ENCODE results near the gene VTCN1. TPM values are rescaled to one million over a fixed set of nuclear protein-coding genes. Genes with fewer than 3 reads are reported as not detected.

VTCN1 gene
- polyA plus RNA-seq, 3 donors, result not detected

GRCh38 chr1:117188170-117188815 lies 22.4 kb downstream of the VTCN1 start:
- 90% methylated on average over 3 of the region's 5 CpGs for WGBS (ENCODE audit: insufficient coverage)
- Mint-ChIP-seq H3K27ac (no peak overlapping the region), H3K4me1 (no peaks in the 10 kb centered on the region)

GRCh38 chr1:117183112-117183511 lies 27.6 kb downstream of the VTCN1 start:
- H3K9me3 Mint-ChIP-seq, result peaks cover 0 to 1% (median 0%) of the 10 kb centered on the region in 7 donors
- H3K27ac ChIP-seq (ENCODE audit: low read depth in 1 of 2, low read length in 2 of 2), result no peak overlapping the region
- H3K4me1 Mint-ChIP-seq, result no peaks in the 10 kb centered on the region

More at GRCh38 chr1:117188170-117188815, 22.4 kb downstream of the VTCN1 start:
- H2AFZ ChIP-seq (ENCODE audit: insufficient read depth, low read depth, low read length, poor library complexity, severe bottlenecking), result no peak overlapping the region
- intact Hi-C loops (cut with micrococcal nuclease), result no loop called here
- H3K9ac ChIP-seq (ENCODE audit: insufficient read depth, low read length, poor library complexity, severe bottlenecking), result no peak overlapping the region
- H3K9me3 ChIP-seq (replicated peaks in 1 of 2; ENCODE audit: control insufficient read depth in 1 of 2, insufficient read depth in 1 of 2, low read length in 2 of 2), result peaks cover 0 to 4% of the 10 kb centered on the region in 2 donors
- no peak overlapping the region for H3K4me2 ChIP-seq (replicated peaks; ENCODE audit: extremely low read depth, low read length, poor library complexity, severe bottlenecking)
- H3K27me3 Mint-ChIP-seq (ENCODE audit: low read depth in 3 of 3), result peaks cover 2 to 4% (median 2%) of the 10 kb centered on the region in 3 donors
- H3K27ac ChIP-seq (ENCODE audit: low read depth in 1 of 2, low read length in 2 of 2), result no peak overlapping the region
- no peaks in the 10 kb centered on the region for H3K27me3 ChIP-seq (ENCODE audit: control insufficient read depth in 2 of 2, insufficient read depth in 2 of 2, low read length in 2 of 2)
- no peaks in the 10 kb centered on the region for H3K36me3 ChIP-seq (replicated peaks in 1 of 2; ENCODE audit: control insufficient read depth in 1 of 2, insufficient read depth in 2 of 2, low read length in 2 of 2)
- no peaks in the 10 kb centered on the region for H4K20me1 ChIP-seq (ENCODE audit: insufficient read depth, low read length)
- no peak overlapping the region for H3K4me3 ChIP-seq (replicated peaks in 1 of 3; ENCODE audit: low read depth in 2 of 3, low read length in 3 of 3)
- no peaks in the 10 kb centered on the region for H3K36me3 Mint-ChIP-seq
- no peak for TF ChIP-seq CTCF (IDR thresholded peaks at IDR 0.05)
- no peak overlapping the region for H3K4me3 Mint-ChIP-seq
- no peak for DNase-seq
- no peaks in the 10 kb centered on the region for H3K79me2 ChIP-seq (ENCODE audit: insufficient read depth, low read length)
- H3K4me1 ChIP-seq (ENCODE audit: control insufficient read depth in 1 of 2, insufficient read depth in 2 of 2, low read length in 2 of 2), result no peaks in the 10 kb centered on the region
- H3K9me3 Mint-ChIP-seq, result peaks cover 2 to 9% (median 4%) of the 10 kb centered on the region in 7 donors

More at GRCh38 chr1:117183112-117183511, 27.6 kb downstream of the VTCN1 start:
- Histone ChIP-seq H3K36me3 (replicated peaks in 1 of 2; ENCODE audit: control insufficient read depth in 1 of 2, insufficient read depth in 2 of 2, low read length in 2 of 2) (no peaks in the 10 kb centered on the region), H3K9me3 (replicated peaks in 1 of 2; ENCODE audit: control insufficient read depth in 1 of 2, insufficient read depth in 1 of 2, low read length in 2 of 2) (no peaks in the 10 kb centered on the region), H3K27me3 (ENCODE audit: control insufficient read depth in 2 of 2, insufficient read depth in 2 of 2, low read length in 2 of 2) (no peaks in the 10 kb centered on the region), H3K4me1 (ENCODE audit: control insufficient read depth in 1 of 2, insufficient read depth in 2 of 2, low read length in 2 of 2) (no peaks in the 10 kb centered on the region), H3K4me3 (replicated peaks in 1 of 3; ENCODE audit: low read depth in 2 of 3, low read length in 3 of 3) (no peak overlapping the region), H4K20me1 (ENCODE audit: insufficient read depth, low read length) (no peaks in the 10 kb centered on the region), H2AFZ (ENCODE audit: insufficient read depth, low read depth, low read length, poor library complexity, severe bottlenecking) (no peak overlapping the region), H3K79me2 (ENCODE audit: insufficient read depth, low read length) (no peaks in the 10 kb centered on the region), H3K9ac (ENCODE audit: insufficient read depth, low read length, poor library complexity, severe bottlenecking) (no peak overlapping the region), H3K4me2 (replicated peaks; ENCODE audit: extremely low read depth, low read length, poor library complexity, severe bottlenecking) (no peak overlapping the region)
- Mint-ChIP-seq H3K27me3 (ENCODE audit: low read depth in 3 of 3) (peaks cover 0 to 4% (median 2%) of the 10 kb centered on the region in 3 donors), H3K4me3 (no peak overlapping the region), H3K27ac (no peak overlapping the region), H3K36me3 (no peaks in the 10 kb centered on the region)
- TF ChIP-seq CTCF (IDR thresholded peaks at IDR 0.05), result no peak
- WGBS (ENCODE audit: insufficient coverage), result 92% methylated on average over 3 of the region's 4 CpGs
- DNase-seq, result no peak
- intact Hi-C loops (cut with micrococcal nuclease), result no loop called here
